GM10266 (cell line): ENCODE measurements around the gene EGR1.
A peak's percentile ranks its signal among the peaks of the same experiment; 100 is the strongest.

Experiments used
- DNase-seq: peaks from one replicate; pipeline ENCODE4 v3.0.0; 2012; ENCODE audit errors: extremely low spot score
- CTCF ChIP-seq: IDR thresholded peaks from 2 replicates; pipeline ENCODE4 v1.5.1; 2012; ENCODE audit warnings: mild to moderate bottlenecking, low read depth; ENCODE audit not compliant: control insufficient read depth, insufficient read depth; ENCODE audit errors: missing control alignments

EGR1 gene

GRCh38 chr5:138490648-138491283 lies 25.5 kb downstream of the EGR1 start:
- DNase-seq: no peak
- no peak for TF ChIP-seq CTCF

GRCh38 chr5:138491284-138491648 lies 26.0 kb downstream of the EGR1 start:
- no peak for TF ChIP-seq CTCF
- no peak for DNase-seq

GRCh38 chr5:138491669-138492559 lies 26.6 kb downstream of the EGR1 start:
- DNase-seq: peak; percentile 96

GRCh38 chr5:138492560-138493045 lies 27.3 kb downstream of the EGR1 start:
- DNase-seq: no peak
- TF ChIP-seq CTCF: no peak

More at GRCh38 chr5:138491669-138492559, 26.6 kb downstream of the EGR1 start:
- no peak for TF ChIP-seq CTCF

GRCh38 chr5:138495351-138495750 lies 30.1 kb downstream of the EGR1 start:
- TF ChIP-seq CTCF: no peak

GRCh38 chr5:138498376-138498775 lies 33.1 kb downstream of the EGR1 start:
- TF ChIP-seq CTCF: no peak
- no peak for DNase-seq

More at GRCh38 chr5:138495351-138495750, 30.1 kb downstream of the EGR1 start:
- no peak for DNase-seq

- TF ChIP-seq CTCF: no peak
- DNase-seq: no peak
These were observed 36.8 kb downstream of the EGR1 start for GRCh38 chr5:138502121-138502520.
